ENCODE results near the gene FER. TPM values are rescaled to one million over a fixed set of nuclear protein-coding genes. Genes with fewer than 3 reads are reported as not detected.

FER gene
- total RNA-seq, 1 donor from 2014 or later: 30.9 TPM

- TF ChIP-seq CTCF (IDR thresholded peaks at IDR 0.05; ENCODE audit: partially characterized antibody, unreplicated experiment): no peak
- no peaks in the 10 kb centered on the region for H3K4me1 Mint-ChIP-seq (ENCODE audit: low read depth, unreplicated experiment)
- no peak overlapping the region for H3K4me3 Mint-ChIP-seq (ENCODE audit: unreplicated experiment)
- H3K27me3 Mint-ChIP-seq (ENCODE audit: unreplicated experiment): no peaks in the 10 kb centered on the region
- H3K9me3 Mint-ChIP-seq (ENCODE audit: unreplicated experiment): no peaks in the 10 kb centered on the region
- no peaks in the 10 kb centered on the region for H3K36me3 Mint-ChIP-seq (ENCODE audit: unreplicated experiment)
- no peak overlapping the region for H3K27ac Mint-ChIP-seq (ENCODE audit: unreplicated experiment)
- DNase-seq: no peak
These were observed 202.6 kb downstream of the FER start for GRCh38 chr5:108950276-108950675.

GRCh38 chr5:108953940-108954339 lies 206.2 kb downstream of the FER start:
- no peaks in the 10 kb centered on the region for H3K27me3 Mint-ChIP-seq (ENCODE audit: unreplicated experiment)
- no peak for DNase-seq
- H3K36me3 Mint-ChIP-seq (ENCODE audit: unreplicated experiment): no peaks in the 10 kb centered on the region

GRCh38 chr5:108957333-108957732 lies 209.6 kb downstream of the FER start:
- no peak overlapping the region for H3K27ac Mint-ChIP-seq (ENCODE audit: unreplicated experiment)
- no peaks in the 10 kb centered on the region for H3K9me3 Mint-ChIP-seq (ENCODE audit: unreplicated experiment)
- H3K4me1 Mint-ChIP-seq (ENCODE audit: low read depth, unreplicated experiment): no peaks in the 10 kb centered on the region
- DNase-seq: no peak
- H3K27me3 Mint-ChIP-seq (ENCODE audit: unreplicated experiment): no peaks in the 10 kb centered on the region
- no peaks in the 10 kb centered on the region for H3K36me3 Mint-ChIP-seq (ENCODE audit: unreplicated experiment)
- no peak for TF ChIP-seq CTCF (IDR thresholded peaks at IDR 0.05; ENCODE audit: partially characterized antibody, unreplicated experiment)
- no peak overlapping the region for H3K4me3 Mint-ChIP-seq (ENCODE audit: unreplicated experiment)

More at GRCh38 chr5:108953940-108954339, 206.2 kb downstream of the FER start:
- H3K4me3 Mint-ChIP-seq (ENCODE audit: unreplicated experiment): no peak overlapping the region
- no peak overlapping the region for H3K27ac Mint-ChIP-seq (ENCODE audit: unreplicated experiment)
- no peak for TF ChIP-seq CTCF (IDR thresholded peaks at IDR 0.05; ENCODE audit: partially characterized antibody, unreplicated experiment)
- no peaks in the 10 kb centered on the region for H3K4me1 Mint-ChIP-seq (ENCODE audit: low read depth, unreplicated experiment)
- no peaks in the 10 kb centered on the region for H3K9me3 Mint-ChIP-seq (ENCODE audit: unreplicated experiment)

- Mint-ChIP-seq H3K4me3 (ENCODE audit: unreplicated experiment) (no peak overlapping the region), H3K36me3 (ENCODE audit: unreplicated experiment) (peaks cover 5% of the 10 kb centered on the region)
These were observed 219.2 kb downstream of the FER start for GRCh38 chr5:108966910-108967309.

GRCh38 chr5:108974594-108974993 lies 226.9 kb downstream of the FER start:
- Mint-ChIP-seq H3K27me3 (ENCODE audit: unreplicated experiment) (no peaks in the 10 kb centered on the region), H3K4me1 (ENCODE audit: low read depth, unreplicated experiment) (no peaks in the 10 kb centered on the region), H3K4me3 (ENCODE audit: unreplicated experiment) (no peak overlapping the region), H3K9me3 (ENCODE audit: unreplicated experiment) (no peaks in the 10 kb centered on the region), H3K36me3 (ENCODE audit: unreplicated experiment) (no peaks in the 10 kb centered on the region), H3K27ac (ENCODE audit: unreplicated experiment) (no peak overlapping the region)
- TF ChIP-seq CTCF (IDR thresholded peaks at IDR 0.05; ENCODE audit: partially characterized antibody, unreplicated experiment): no peak
- DNase-seq: no peak

More at GRCh38 chr5:108966910-108967309, 219.2 kb downstream of the FER start:
- no peak for DNase-seq
- H3K9me3 Mint-ChIP-seq (ENCODE audit: unreplicated experiment): no peaks in the 10 kb centered on the region
- TF ChIP-seq CTCF (IDR thresholded peaks at IDR 0.05; ENCODE audit: partially characterized antibody, unreplicated experiment): no peak
- H3K27ac Mint-ChIP-seq (ENCODE audit: unreplicated experiment): no peak overlapping the region
- H3K27me3 Mint-ChIP-seq (ENCODE audit: unreplicated experiment): no peaks in the 10 kb centered on the region
- no peaks in the 10 kb centered on the region for H3K4me1 Mint-ChIP-seq (ENCODE audit: low read depth, unreplicated experiment)
